Trophoblast cell (in vitro differentiated cells and primary cell): Measurements from ENCODE around the gene C3orf22.

Experiments used
- DNase-seq, 2 donors: peaks; one replicate each; pipeline ENCODE4 v3.0.0-alpha.2; 2016
- H2AFZ ChIP-seq: 2 replicates; pipeline ENCODE4 v1.6.1; 2013; ENCODE audit warnings: low read length, moderate library complexity, mild to moderate bottlenecking; ENCODE audit not compliant: insufficient read depth, poor library complexity
- H2AK5ac ChIP-seq: 2 replicates; pipeline ENCODE4 v1.6.1; 2013; ENCODE audit warnings: mild to moderate bottlenecking, low read length
- H2BK120ac ChIP-seq: 2 replicates; pipeline ENCODE4 v1.6.1; 2013; ENCODE audit warnings: low read length, mild to moderate bottlenecking, moderate library complexity; ENCODE audit not compliant: insufficient read depth, poor library complexity
- H2BK12ac ChIP-seq: 2 replicates; pipeline ENCODE4 v1.6.1; 2013; ENCODE audit warnings: mild to moderate bottlenecking, low read length, moderate library complexity
- H2BK5ac ChIP-seq: 2 replicates; pipeline ENCODE4 v1.6.1; 2013; ENCODE audit warnings: low read length, low read depth, moderate library complexity, mild to moderate bottlenecking; ENCODE audit not compliant: poor library complexity
- H3K14ac ChIP-seq: 2 replicates; pipeline ENCODE4 v1.6.1; 2013; ENCODE audit warnings: mild to moderate bottlenecking, low read length
- H3K18ac ChIP-seq: 2 replicates; pipeline ENCODE4 v1.6.1; 2013; ENCODE audit warnings: mild to moderate bottlenecking, low read length
- H3K23ac ChIP-seq: 2 replicates; pipeline ENCODE4 v1.6.1; 2013; ENCODE audit warnings: low read length
- H3K27ac ChIP-seq: 2 replicates; pipeline ENCODE4 v1.5.1; 2013; ENCODE audit warnings: low read depth, mild to moderate bottlenecking, inconsistent platforms, low read length, moderate library complexity
- H3K27me3 ChIP-seq: 2 replicates; pipeline ENCODE4 v1.6.1; 2013; ENCODE audit warnings: inconsistent platforms, mild to moderate bottlenecking, low read length, moderate library complexity; ENCODE audit not compliant: insufficient read depth
- H3K36me3 ChIP-seq, 2 experiments: 1 replicate in 1 of 2; 2 replicates in 1 of 2; pipeline ENCODE4 v1.6.1; 2013; ENCODE audit warnings: low read length in 2 of 2, mild to moderate bottlenecking in 2 of 2, moderate library complexity in 1 of 2; ENCODE audit not compliant: insufficient read depth in 2 of 2, control insufficient read depth in 1 of 2
- H3K4ac ChIP-seq: 2 replicates; pipeline ENCODE4 v1.6.1; 2013; ENCODE audit warnings: low read depth, mild to moderate bottlenecking, low read length, moderate library complexity
- H3K4me1 ChIP-seq, 2 experiments: 1 replicate in 1 of 2; 2 replicates in 1 of 2; pipeline ENCODE4 v1.6.1; 2013; ENCODE audit warnings: low read length in 2 of 2, mild to moderate bottlenecking in 2 of 2, moderate library complexity in 1 of 2; ENCODE audit not compliant: insufficient read depth in 2 of 2, control insufficient read depth in 1 of 2
- H3K4me2 ChIP-seq: 2 replicates; pipeline ENCODE4 v1.6.1; 2013; ENCODE audit warnings: inconsistent platforms, mild to moderate bottlenecking, low read length, moderate library complexity
- H3K4me3 ChIP-seq: 2 replicates; pipeline ENCODE4 v1.5.1; 2013; ENCODE audit warnings: mild to moderate bottlenecking, low read depth, low read length, inconsistent platforms
- H3K79me1 ChIP-seq: one replicate; pipeline ENCODE4 v1.6.1; 2013; ENCODE audit warnings: low read length
- H3K79me2 ChIP-seq: 2 replicates; pipeline ENCODE4 v1.6.1; 2013; ENCODE audit warnings: low read length, mild to moderate bottlenecking; ENCODE audit not compliant: control insufficient read depth, insufficient read depth, poor library complexity
- H3K9ac ChIP-seq: 2 replicates; pipeline ENCODE4 v1.6.1; 2013; ENCODE audit warnings: mild to moderate bottlenecking, low read length
- H3K9me3 ChIP-seq: 2 replicates; pipeline ENCODE4 v1.6.1; 2013; ENCODE audit warnings: low read depth, mild to moderate bottlenecking, control low read depth, inconsistent platforms, low read length; ENCODE audit not compliant: insufficient read depth
- H4K12ac ChIP-seq: 2 replicates; pipeline ENCODE4 v1.6.1; 2013; ENCODE audit warnings: low read depth, mild to moderate bottlenecking, low read length, moderate library complexity
- H4K8ac ChIP-seq: 2 replicates; pipeline ENCODE4 v1.6.1; 2013; ENCODE audit warnings: low read depth, mild to moderate bottlenecking, low read length, moderate library complexity
- H4K91ac ChIP-seq: one replicate; pipeline ENCODE4 v1.6.1; 2013; ENCODE audit warnings: low read depth, mild to moderate bottlenecking, low read length, moderate library complexity
- WGBS: extraction: QIAGEN DNeasy Blood & Tissue Kit; methylation state at CpG from one replicate; pipeline ENCODE4 v1.1.7; 2013; ENCODE audit warnings: missing lambda C conversion rate; ENCODE audit not compliant: insufficient read length, insufficient coverage; ENCODE audit errors: extremely low coverage; 5-methylcytosine and 5-hydroxymethylcytosine counted together

Gene C3orf22

DNA sequence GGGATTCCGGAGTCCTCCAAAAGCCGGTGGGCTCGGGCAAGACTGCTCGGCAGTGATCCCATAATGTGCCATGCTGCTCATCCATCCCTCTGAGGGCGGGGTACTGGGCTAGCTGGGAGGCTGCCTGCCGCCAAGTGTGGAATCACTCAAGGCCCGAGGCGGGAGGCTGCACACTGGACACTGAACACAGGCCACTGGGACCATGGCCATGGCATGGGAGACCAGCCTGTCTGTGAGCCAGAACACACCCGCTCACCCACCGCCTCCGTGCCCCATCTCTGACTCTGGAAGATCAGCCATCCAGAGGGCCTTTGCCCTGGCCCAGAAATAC, 1.4 kb downstream of the C3orf22 start:
- Histone ChIP-seq H3K23ac (no peak overlapping the region), H2AFZ (no peak overlapping the region), H3K4me3 (no peak overlapping the region), H2BK12ac (no peak overlapping the region), H3K27ac (no peak overlapping the region), H3K36me3 (no peaks in the 10 kb centered on the region), H2BK5ac (no peak overlapping the region), H3K18ac (no peak overlapping the region), H4K8ac (no peak overlapping the region), H3K27me3 (no peaks in the 10 kb centered on the region), H3K14ac (no peak overlapping the region), H2AK5ac (no peak overlapping the region), H3K79me1 (no peaks in the 10 kb centered on the region), H3K4me1 (no peaks in the 10 kb centered on the region), H3K4ac (no peak overlapping the region), H2BK120ac (no peak overlapping the region), H3K79me2 (no peaks in the 10 kb centered on the region), H3K9ac (no peak overlapping the region), H4K12ac (no peak overlapping the region), H3K9me3 (no peaks in the 10 kb centered on the region), H4K91ac (no peak overlapping the region), H3K4me2 (no peak overlapping the region)
- no peak for DNase-seq
- no CpG with 5 or more reads among the region's 11 CpGs for WGBS

DNA sequence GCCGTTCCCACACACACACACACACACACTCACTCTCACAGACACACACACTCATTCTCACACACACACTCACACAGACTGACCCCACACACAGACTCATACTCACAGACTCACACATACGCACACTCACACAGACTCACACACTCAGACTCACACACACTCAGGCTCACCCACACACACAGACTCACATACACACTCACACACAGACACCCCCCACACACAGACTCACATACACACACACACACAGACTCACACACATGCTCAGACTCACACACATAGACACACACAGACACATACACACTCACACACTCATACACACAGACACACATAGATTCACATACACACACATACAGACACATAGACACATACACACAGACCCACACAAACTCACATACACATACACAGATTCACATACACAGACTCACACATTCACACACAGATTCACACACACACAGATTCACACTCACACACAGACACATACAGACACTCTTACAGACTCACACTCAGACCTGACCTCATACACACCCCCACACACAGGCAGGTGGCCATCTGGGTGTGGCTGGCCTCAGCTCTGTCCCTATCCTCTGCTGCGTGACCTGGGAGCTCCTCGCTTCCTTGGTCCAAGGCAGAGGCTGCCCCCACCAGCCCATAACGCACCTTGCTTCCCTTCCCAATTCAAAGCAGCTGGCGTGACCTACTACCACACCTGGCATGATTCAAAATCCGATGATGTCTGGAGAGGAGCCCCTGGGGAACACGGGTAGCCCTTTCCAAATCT, 1.9 kb downstream of the C3orf22 start:
- Histone ChIP-seq H2BK120ac (no peak overlapping the region), H4K91ac (no peak overlapping the region), H3K4me2 (no peak overlapping the region), H3K79me2 (no peaks in the 10 kb centered on the region), H3K79me1 (no peaks in the 10 kb centered on the region), H3K4me3 (no peak overlapping the region), H3K4me1 (no peaks in the 10 kb centered on the region), H2BK12ac (no peak overlapping the region), H4K8ac (no peak overlapping the region), H3K14ac (no peak overlapping the region), H2AK5ac (no peak overlapping the region), H3K9ac (no peak overlapping the region), H3K23ac (no peak overlapping the region), H3K9me3 (no peaks in the 10 kb centered on the region), H3K36me3 (no peaks in the 10 kb centered on the region), H3K18ac (no peak overlapping the region), H3K27me3 (no peaks in the 10 kb centered on the region), H3K4ac (no peak overlapping the region), H2AFZ (no peak overlapping the region), H2BK5ac (no peak overlapping the region), H3K27ac (no peak overlapping the region), H4K12ac (no peak overlapping the region)
- WGBS: no CpG with 5 or more reads among the region's 8 CpGs
- DNase-seq: no peak

GRCh38 chr3:126555795-126556636, 2.7 kb downstream of the C3orf22 start:
- no peak overlapping the region for H2AFZ ChIP-seq
- H2BK120ac ChIP-seq: no peak overlapping the region
- H3K23ac ChIP-seq: no peak overlapping the region
- H3K79me2 ChIP-seq: no peaks in the 10 kb centered on the region
- no peaks in the 10 kb centered on the region for H3K36me3 ChIP-seq
- H3K27ac ChIP-seq: no peak overlapping the region
- H4K12ac ChIP-seq: no peak overlapping the region
- H3K79me1 ChIP-seq: no peaks in the 10 kb centered on the region
- no peak overlapping the region for H3K18ac ChIP-seq
- H2BK5ac ChIP-seq: no peak overlapping the region
- no peak overlapping the region for H2AK5ac ChIP-seq
- no peaks in the 10 kb centered on the region for H3K9me3 ChIP-seq
- no peak for DNase-seq
- H2BK12ac ChIP-seq: no peak overlapping the region
- no CpG with 5 or more reads among the region's 10 CpGs for WGBS
- no peak overlapping the region for H3K14ac ChIP-seq
- no peak overlapping the region for H3K9ac ChIP-seq
- no peak overlapping the region for H3K4me2 ChIP-seq
- no peak overlapping the region for H3K4me3 ChIP-seq
- no peak overlapping the region for H3K4ac ChIP-seq
- H4K91ac ChIP-seq: no peak overlapping the region
- H3K27me3 ChIP-seq: no peaks in the 10 kb centered on the region
- no peaks in the 10 kb centered on the region for H3K4me1 ChIP-seq
- H4K8ac ChIP-seq: no peak overlapping the region

- H3K79me1 ChIP-seq: no peaks in the 10 kb centered on the region
- no peak for DNase-seq
- H3K27ac ChIP-seq: no peak overlapping the region
- no peak overlapping the region for H3K18ac ChIP-seq
- H3K9me3 ChIP-seq: no peaks in the 10 kb centered on the region
- H3K23ac ChIP-seq: no peak overlapping the region
- H3K36me3 ChIP-seq: no peaks in the 10 kb centered on the region
- no peak overlapping the region for H4K8ac ChIP-seq
- H2AK5ac ChIP-seq: no peak overlapping the region
- no CpG with 5 or more reads among the region's 19 CpGs for WGBS
- H4K12ac ChIP-seq: no peak overlapping the region
- H2BK12ac ChIP-seq: no peak overlapping the region
- H3K4ac ChIP-seq: no peak overlapping the region
- H3K4me3 ChIP-seq: no peak overlapping the region
- no peak overlapping the region for H3K9ac ChIP-seq
- no peaks in the 10 kb centered on the region for H3K27me3 ChIP-seq
- H4K91ac ChIP-seq: no peak overlapping the region
- no peaks in the 10 kb centered on the region for H3K4me1 ChIP-seq
- no peak overlapping the region for H3K14ac ChIP-seq
- no peak overlapping the region for H2AFZ ChIP-seq
- H2BK5ac ChIP-seq: no peak overlapping the region
- no peak overlapping the region for H2BK120ac ChIP-seq
- H3K79me2 ChIP-seq: no peaks in the 10 kb centered on the region
- H3K4me2 ChIP-seq: no peak overlapping the region
Observed at GRCh38 chr3:126554560-126555525, 3.9 kb downstream of the C3orf22 start.
